GM19452 (cell line): ENCODE measurements around the gene PSMC3.

Experiments used
- ATAC-seq: cut with Tn5 transposase; IDR thresholded peaks from one replicate; pipeline ENCODE4 v1.9.1; 2021; ENCODE audit not compliant: unreplicated experiment

Gene PSMC3

GRCh38 chr11:47413908-47414684 lies 12.1 kb downstream of the PSMC3 start:
- ATAC-seq: no peak

DNA sequence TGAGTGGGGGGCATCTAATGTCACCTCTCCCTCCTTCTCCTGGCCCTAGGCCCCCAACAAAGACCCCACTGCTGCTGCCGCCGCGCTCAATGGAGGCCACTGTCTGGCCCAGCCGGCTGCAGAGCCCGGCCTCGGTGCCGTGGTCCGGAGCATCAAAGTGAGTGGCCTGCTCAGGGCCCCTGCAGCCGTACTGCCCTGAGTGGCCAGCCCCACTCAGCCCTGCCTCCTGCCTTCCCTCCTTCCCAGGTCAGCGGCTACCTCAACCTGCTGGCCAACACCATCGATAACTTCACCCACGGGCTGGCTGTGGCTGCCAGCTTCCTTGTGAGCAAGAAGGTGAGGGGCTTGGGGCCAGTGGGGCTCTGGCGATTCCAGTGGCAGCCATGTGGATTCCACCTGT lies 12.9 kb downstream of the PSMC3 start:
- no peak for ATAC-seq

DNA sequence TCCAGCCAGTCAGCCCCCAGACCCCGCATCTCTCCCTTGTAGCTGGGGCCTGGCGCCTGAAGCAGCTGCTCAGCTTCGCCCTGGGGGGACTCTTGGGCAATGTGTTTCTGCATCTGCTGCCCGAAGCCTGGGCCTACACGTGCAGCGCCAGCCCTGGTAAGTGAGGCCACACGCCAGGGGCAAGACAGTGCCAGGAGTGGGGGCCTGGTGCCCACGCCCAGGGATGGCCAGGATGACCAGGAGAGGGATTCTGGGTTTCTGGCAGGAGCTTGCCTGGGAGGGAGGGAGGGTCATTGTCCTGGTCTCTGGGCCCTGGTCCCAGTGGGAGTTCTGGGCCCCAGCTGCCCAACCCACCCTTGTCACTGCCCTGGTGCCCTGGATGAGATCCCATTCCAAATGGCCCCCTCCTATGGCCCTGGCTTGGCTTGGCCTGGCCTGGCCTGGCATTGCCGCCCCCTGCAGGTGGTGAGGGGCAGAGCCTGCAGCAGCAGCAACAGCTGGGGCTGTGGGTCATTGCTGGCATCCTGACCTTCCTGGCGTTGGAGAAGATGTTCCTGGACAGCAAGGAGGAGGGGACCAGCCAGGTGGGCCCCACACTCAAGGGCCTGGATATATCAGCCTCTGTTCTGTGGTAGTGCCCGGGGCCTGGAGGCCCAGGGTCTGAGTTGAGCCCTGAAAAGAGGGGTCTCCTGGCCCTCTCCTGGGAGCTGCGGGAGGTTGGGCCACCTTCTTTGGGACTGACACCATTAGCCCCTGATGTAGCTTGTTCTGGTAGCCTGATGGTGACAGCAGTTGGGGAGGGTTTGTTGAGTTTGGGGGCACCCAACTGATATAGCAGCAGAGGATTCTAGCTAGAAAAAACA lies 14.1 kb downstream of the PSMC3 start:
- no peak for ATAC-seq

- ATAC-seq: no peak
These were observed 15.6 kb downstream of the PSMC3 start for GRCh38 chr11:47410370-47411264.

DNA sequence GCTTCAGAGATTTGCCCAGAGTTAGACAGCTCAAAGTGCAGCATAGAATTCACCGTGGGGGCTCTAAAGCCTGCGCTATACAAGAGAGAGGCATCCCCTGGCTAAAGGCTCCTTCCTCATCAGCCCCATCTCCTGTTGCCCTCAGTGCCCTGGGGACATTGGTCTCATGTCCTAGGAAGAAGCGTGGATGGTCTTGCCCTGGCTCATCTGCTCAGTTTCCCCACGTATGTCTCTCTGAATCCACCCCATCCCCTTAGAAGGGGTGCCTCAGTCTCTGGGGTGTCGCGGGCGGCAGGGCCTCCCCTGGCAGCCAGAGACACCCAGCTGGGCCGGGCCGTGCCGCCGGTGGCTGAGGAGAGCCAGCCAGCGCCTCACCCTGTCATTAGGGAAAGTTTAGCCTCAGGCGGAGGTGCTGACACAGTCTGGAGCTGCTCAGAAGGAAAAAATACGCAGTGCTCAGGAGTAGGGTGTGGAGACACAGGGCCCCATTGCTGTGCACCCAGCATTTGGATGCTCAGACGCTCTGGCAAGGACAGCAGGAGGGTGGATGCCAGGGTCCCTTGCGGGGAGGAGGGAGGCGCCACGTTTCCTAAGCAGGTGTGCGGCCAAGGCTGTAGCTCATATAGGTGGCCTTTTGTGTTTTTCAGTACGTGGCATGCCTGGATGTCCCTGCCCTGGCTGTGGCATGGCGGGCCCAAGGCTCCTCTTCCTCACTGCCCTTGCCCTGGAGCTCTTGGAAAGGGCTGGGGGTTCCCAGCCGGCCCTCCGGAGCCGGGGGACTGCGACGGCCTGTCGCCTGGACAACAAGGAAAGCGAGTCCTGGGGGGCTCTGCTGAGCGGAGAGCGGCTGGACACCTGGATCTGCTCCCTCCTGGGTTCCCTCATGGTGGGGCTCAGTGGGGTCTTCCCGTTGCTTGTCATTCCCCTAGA lies 16.5 kb downstream of the PSMC3 start:
- ATAC-seq: no peak

DNA sequence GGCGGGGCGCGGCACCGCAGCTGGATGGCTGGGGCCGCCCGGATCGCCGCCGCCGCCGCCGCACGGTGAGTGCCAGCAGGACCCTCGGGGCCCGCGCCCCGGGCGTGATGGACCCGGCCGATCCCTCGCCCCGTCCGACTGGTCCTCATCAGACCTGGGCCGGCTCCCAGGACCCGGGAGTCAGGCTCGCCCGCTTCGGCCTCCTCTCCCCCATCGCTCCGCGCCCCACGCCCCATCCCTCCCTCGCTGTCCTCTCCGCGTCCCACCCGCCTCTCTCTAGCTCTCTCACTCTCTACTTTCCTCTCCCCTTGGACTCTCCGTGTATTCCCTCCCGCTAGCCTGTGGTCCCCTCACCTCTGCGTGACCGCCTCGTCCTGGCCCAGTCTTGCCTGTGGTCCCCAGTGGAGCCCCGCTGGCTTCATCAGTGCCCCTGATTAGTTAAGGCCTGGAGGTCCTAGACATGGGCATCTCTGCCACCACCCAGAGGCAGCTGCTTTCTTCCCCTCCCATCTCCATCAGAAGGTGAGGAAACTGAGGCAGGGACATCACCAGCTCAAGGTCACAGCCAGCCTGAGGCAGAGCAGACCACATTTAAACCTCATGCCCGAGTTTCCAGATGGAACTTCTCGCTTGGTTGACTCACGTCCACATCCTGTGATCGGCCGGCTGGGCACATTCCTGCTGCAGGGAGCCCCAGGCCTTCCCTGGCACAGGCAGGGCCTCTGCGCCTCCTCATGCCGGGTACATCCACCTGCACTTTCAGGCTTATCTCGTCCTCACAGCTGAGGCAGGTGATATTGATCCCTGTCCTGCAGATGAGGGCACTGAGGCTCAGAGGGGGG lies 17.4 kb downstream of the PSMC3 start:
- no peak for ATAC-seq

DNA sequence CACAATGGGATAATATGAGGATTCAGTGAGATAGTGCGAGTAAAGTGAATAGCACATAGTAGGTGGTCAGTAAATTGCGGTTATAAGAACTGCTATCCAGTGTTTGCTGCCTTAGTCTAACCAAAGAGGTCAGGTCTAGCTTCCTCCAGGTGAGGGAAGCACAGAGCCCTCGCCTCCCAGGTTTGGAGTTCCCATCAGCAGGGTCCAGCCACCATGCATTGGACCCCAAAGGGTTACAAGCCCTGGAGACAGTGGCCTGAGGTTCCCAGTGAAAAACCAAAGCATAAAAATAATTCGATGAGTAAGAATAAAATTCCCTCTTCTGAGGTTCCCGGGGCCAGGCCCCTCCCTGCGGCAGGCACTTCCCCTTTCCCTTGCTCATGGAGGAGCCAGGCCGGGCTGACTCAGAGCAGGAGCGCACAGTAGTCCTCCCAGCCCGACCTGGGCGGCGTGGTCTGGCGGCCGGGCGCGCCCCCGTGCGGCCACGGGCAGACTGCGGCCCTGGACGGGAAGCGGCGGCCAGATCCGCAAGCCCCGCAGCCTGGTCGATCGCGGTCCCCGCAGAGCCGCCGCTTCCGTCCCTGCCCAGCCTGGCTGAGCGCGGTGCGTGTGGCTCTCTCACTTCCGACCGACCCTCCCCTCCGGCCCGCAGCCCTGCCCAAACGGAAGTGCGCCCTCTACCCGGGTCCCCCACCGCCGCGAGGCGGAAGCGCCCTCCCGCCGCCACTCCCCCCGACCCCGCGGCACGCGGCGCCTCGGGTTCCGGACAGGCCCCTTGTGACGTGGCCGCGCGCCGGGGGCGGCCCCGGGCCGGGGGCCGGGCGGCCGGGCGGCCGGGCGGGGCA lies 18.3 kb downstream of the PSMC3 start, which contains the start of gene SLC39A13:
TSS of gene SLC39A13 (plus strand) at position 845 of the 845 bp plus-strand sequence. CDS start 1,505 bp downstream, outside the sequence.
- peak; percentile 84 for ATAC-seq

DNA sequence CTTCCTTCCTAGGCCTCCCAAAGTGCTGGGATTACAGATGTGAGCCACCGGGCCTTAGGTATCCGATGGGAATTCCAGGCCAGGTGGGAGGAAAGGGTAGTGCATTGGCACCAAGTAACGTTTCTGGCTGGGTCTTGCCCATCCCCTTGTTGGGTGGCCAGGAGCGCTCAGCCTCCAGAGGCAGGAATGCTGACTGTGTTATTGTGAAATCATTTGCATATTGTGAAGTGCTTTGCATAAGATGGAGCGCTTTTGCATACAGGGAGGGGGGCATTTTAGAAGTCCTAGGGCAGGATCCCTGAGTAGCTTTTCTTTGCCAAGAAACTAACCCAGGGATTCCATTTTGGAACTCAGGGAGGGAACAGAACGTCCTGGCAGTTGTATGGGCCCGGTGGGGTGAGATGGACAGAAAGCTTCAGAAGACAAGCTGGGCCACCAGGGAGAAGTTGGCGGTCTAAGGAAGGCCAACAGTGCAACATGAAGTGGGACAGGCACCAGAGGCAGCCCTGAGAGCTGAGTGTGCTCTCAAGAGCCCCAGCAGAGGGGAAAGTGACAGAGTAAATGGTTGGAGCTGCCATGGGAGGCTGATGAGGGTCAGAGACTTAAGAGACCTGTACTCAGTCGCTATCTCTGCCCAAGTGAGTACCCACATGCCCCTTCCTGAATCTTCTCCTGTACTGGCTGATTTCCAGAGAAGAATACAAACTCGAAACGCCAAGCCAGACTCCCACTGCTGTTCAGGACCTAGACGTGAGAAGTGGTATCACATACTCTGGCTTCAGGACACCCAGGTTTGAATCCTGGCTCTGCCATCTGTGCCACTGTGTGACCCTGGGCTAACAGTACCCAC lies 19.1 kb downstream of the PSMC3 start:
- no peak for ATAC-seq

DNA sequence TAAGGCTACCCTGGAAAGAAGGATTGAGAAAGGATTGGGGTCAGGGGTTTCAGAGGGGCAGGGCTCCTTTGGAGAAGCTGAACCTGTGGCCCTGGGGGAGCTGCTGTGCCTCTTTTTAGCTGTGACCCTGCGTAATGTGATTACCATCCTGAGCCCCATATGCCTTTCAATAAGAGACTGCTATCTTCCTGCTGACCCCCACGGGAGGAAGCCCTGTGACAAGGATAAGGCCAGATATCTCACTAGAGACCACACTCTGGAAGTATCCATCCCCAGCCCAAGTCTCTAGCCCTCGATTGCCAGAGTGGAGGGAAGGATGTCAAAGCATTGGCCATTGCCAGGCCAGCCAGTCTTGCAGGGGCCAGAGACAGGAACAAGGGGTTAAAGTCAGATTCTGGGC lies 22.7 kb downstream of the PSMC3 start:
- no peak for ATAC-seq

- ATAC-seq: no peak
These were observed 23.1 kb downstream of the PSMC3 start for GRCh38 chr11:47403135-47403534.

DNA sequence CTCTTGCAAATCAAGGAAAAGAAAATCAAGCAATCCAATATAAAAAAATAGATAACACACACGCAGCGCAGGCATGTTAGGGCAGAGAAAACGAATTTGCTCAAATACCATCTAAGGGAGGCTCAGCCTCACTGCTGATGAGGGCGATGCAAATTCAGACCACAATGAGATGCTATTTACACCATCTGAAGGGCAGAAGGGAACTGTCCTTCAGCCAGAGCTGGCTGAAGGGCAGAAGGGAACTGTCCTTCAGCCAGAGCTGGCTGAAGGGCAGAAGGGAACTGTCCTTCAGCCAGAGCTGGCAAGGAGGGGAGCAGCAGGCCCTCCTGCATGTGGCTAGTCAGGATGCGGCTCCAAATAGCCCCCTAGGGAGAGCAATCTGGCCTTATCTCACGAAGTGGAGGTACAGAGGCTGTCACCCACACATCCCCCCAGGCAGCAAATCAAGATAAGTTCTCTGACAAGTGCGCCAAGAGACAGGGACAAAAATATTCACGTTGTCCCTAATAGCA lies 25.4 kb downstream of the PSMC3 start:
- peak; percentile 79 for ATAC-seq

- peak; percentile 55 for ATAC-seq
These were observed 26.1 kb downstream of the PSMC3 start for GRCh38 chr11:47399860-47400767.

DNA sequence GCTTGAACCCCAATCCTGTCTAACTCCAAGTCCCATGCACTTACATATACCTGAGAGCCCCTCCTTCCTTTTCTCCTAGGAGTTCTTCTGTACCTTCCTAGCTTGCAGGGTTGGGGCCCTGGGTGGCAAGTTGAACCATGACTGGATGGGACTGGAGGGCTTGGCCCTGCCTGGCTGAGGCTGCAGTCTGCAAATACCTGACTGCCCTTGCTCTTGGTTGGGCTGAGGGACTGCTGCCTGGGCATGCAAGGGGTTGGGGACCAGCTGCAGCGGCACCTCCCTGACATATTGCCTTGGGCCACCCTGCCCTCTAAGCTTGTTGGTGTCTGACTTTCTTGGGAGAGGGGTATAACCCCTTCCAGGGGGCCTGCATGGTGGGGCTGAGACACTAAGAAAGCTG lies 27.7 kb downstream of the PSMC3 start:
- no peak for ATAC-seq

DNA sequence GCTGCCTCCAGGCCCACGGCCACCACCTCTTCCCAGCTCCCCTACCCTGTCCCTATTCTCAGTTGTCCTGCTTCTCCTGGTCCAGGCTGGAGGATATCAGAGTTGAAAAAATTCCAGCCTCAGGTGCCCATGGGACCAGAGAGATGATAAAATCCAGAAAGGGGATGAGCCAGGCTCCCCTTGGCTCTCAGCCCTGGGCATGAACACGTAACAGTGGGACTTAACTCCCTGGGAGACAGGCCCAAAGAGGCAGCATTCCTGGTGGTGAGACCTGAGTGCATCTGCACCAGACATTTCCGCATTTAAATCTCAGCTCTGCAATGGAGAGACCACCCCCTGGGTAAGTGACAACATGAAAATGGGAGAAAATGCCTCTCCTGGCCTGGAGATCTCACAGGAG lies 28.2 kb downstream of the PSMC3 start:
- ATAC-seq: no peak

DNA sequence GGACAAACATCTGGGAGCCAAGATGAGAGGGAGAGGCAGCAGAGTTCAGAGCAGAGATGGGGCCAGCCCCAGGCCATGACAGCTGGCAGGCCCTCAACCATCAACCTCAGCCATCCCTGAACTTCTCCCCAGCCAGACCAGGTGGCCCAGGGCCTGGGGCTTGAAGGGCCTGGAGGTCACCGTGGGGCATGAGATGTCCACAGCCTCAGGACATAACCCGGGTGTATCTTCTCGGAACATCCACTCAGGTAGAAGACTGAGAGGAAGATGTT lies 30.3 kb downstream of the PSMC3 start:
- ATAC-seq: no peak
